Measurements from ENCODE around the gene TMEM208. TPM values are rescaled to one million over a fixed set of nuclear protein-coding genes. Genes with fewer than 3 reads are reported as not detected.
A peak's percentile ranks its signal among the peaks of the same experiment; 100 is the strongest.

Gene TMEM208
- total and polyA plus RNA-seq, 2 of the 8 experiments (the other 6 are each of a cell fraction or from before 2014, with no cell fraction given): 37.7 to 100.0 TPM

GRCh38 chr16:67191995-67192681, 34.8 kb upstream of the TMEM208 start, which contains the start of gene E2F4:
Gene E2F4, plus strand, starts transcription at chr16:67192155. Its CDS starts 73 bp downstream, at chr16:67192228.
- Histone ChIP-seq H4K20me1 (replicated peaks in 1 of 2; ENCODE audit: control insufficient read depth in 1 of 2, insufficient read depth in 2 of 2, low read length in 2 of 2) (peaks cover 4 to 20% of the 10 kb centered on the region in 2 experiments), H3K23ac (ENCODE audit: insufficient read length) (no peak within 1 kb of the TSS), H2BK5ac (ENCODE audit: low read depth, low read length) (peak within 1 kb of the TSS; percentile 66; the same call in 1 of the 2 replicates), H2BK120ac (replicated peaks; ENCODE audit: low read depth, low read length) (no peak within 1 kb of the TSS), H3K23me2 (ENCODE audit: low read depth, low read length) (peaks cover 7% of the 10 kb centered on the region), H3K4me1 (replicated peaks in 1 of 4; ENCODE audit: control insufficient read depth in 3 of 4, insufficient read depth in 4 of 4, low read length in 3 of 4) (peaks cover 0 to 7% (median 2%) of the 10 kb centered on the region in 4 experiments; a peak in 4 of 7 replicates), H3K27ac (ENCODE audit: low read depth, low read length) (peak within 1 kb of the TSS; percentile 41), H3K14ac (ENCODE audit: insufficient read length) (no peak within 1 kb of the TSS), H3K36me3 (ENCODE audit: control insufficient read depth in 2 of 4, insufficient read depth in 4 of 4, low read length in 3 of 4) (peaks cover 14 to 35% (median 28%) of the 10 kb centered on the region in 4 experiments), H2AFZ (ENCODE audit: low read length) (no peak within 1 kb of the TSS; the same call in 1 of the 2 replicates), H3K9ac (replicated peaks in 1 of 4; ENCODE audit: extremely low read depth in 1 of 4, low read depth in 3 of 4, low read length in 3 of 4) (peak within 1 kb of the TSS; percentile 75 to 91 (median 81)), H4K91ac (replicated peaks; ENCODE audit: insufficient read length, low read length) (peak within 1 kb of the TSS; percentile 61), H3K79me2 (ENCODE audit: control insufficient read depth in 1 of 2, insufficient read depth in 2 of 2, low read length in 2 of 2) (peaks cover 8 to 17% of the 10 kb centered on the region in 2 experiments), H2AK5ac (ENCODE audit: low read depth, low read length) (no peak within 1 kb of the TSS), H3K56ac (replicated peaks; ENCODE audit: insufficient read length, low read depth, low read length) (peak within 1 kb of the TSS; percentile 47), H4K8ac (ENCODE audit: extremely low read depth, insufficient read depth, low read length) (peak within 1 kb of the TSS; percentile 71), H3K9me3 (ENCODE audit: insufficient read depth in 2 of 2, low read depth in 1 of 2, low read length in 1 of 2) (no peaks in the 10 kb centered on the region), H3K4me2 (ENCODE audit: insufficient read depth in 1 of 2, low read depth in 2 of 2, low read length in 2 of 2) (peak within 1 kb of the TSS; percentile 93 to 94), H3K4me3 (ENCODE audit: extremely low read depth in 1 of 4, insufficient read depth in 2 of 4, low read depth in 3 of 4, low read length in 4 of 4) (peak within 1 kb of the TSS; percentile 96 to 99 (median 98)), H4K5ac (ENCODE audit: insufficient read length, low read depth, low read length) (peak within 1 kb of the TSS; percentile 90), H3K4ac (replicated peaks; ENCODE audit: insufficient read length, low read depth, low read length) (peak within 1 kb of the TSS; percentile 41), H2BK12ac (ENCODE audit: low read depth, low read length) (0 out of 2 replicates have a peak within 1 kb of the TSS, but pooled peaks have one; percentile 45), H3K79me1 (ENCODE audit: low read depth, low read length) (peaks cover 10% of the 10 kb centered on the region), H3K18ac (ENCODE audit: extremely low read depth, low read length) (peak within 1 kb of the TSS; percentile 75; the same call in 1 of the 2 replicates), H2BK15ac (ENCODE audit: low read length) (no peak within 1 kb of the TSS), H2BK20ac (ENCODE audit: low read length) (no peak within 1 kb of the TSS), H3K27me3 (replicated peaks in 1 of 4; ENCODE audit: control insufficient read depth in 3 of 4, extremely low read depth in 1 of 4, insufficient read depth in 3 of 4, low read length in 3 of 4) (no peaks in the 10 kb centered on the region)
- ChIA-PET POLR2A (ENCODE audit: partially characterized antibody) (interaction anchor here (0.5 to 1.4 kb wide), 6 partner anchors 16 to 449 kb away, joined by 3 to 5 read pairs (median 4); no protein-coding TSS in a partner anchor), CTCF (ENCODE audit: partially characterized antibody) (interaction anchor here (0.5 to 8.7 kb wide), 10 partner anchors 10 to 868 kb away, joined by 3 to 111 read pairs (median 4); no protein-coding TSS in a partner anchor)
- 1% methylated on average over 45 of the region's 54 CpGs; no CpG with 5 or more reads in 1 of the 2 experiments for WGBS, 2 experiments (ENCODE audit: extremely low coverage in 1 of 2, insufficient coverage in 1 of 2, insufficient read length in 1 of 2, insufficient replicate concordance in 2 of 2, low coverage in 1 of 2, low lambda C conversion rate in 2 of 2, missing lambda C conversion rate in 1 of 2)
- peak; percentile 48 for FAIRE-seq
- DNase-seq (ENCODE audit: low read depth in 1 of 2, low spot score in 2 of 2): peak in 1 of 2 experiments; percentile 88
- TF ChIP-seq RAD21 (IDR thresholded peaks at IDR 0.05 in 1 of 2, conservative IDR thresholded peaks at IDR 0.05 in 1 of 2; ENCODE audit: low read depth in 2 of 2, low read length in 2 of 2) (no peak), JUND (IDR thresholded peaks at IDR 0.05; ENCODE audit: low read length) (no peak), POLR2AphosphoS5 (IDR thresholded peaks at IDR 0.05; ENCODE audit: low read depth, low read length) (no peak), JUN (IDR thresholded peaks at IDR 0.05; ENCODE audit: low read depth, low read length) (no peak), ZNF274 (IDR thresholded peaks at IDR 0.05; ENCODE audit: borderline replicate concordance, extremely low read depth, low read length) (no peak), TEAD4 (IDR thresholded peaks at IDR 0.05; ENCODE audit: low read depth, low read length) (0 out of 2 replicates have a peak, but pooled peaks have one; percentile 36), SP1 (IDR thresholded peaks at IDR 0.05; ENCODE audit: low read depth, low read length) (peak; percentile 67; the same call in 1 of the 2 replicates), EP300 (IDR thresholded peaks at IDR 0.05; ENCODE audit: borderline replicate concordance in 1 of 2, low read depth in 2 of 2, low read length in 2 of 2) (0 out of 3 replicates have a peak, but pooled peaks of 1 of the 2 experiments have one; percentile 74)
